CD4-positive, alpha-beta T cell treated with Interleukin-6 for 4 hours (primary cell): ENCODE data around the gene DEFB116.
"Not testable (repeated sequence)": the region's sequence is repeated elsewhere in the genome, so short reads cannot be mapped to it uniquely, and the experiment has no call there.

Experiments used
- DNase-seq: peaks from one replicate; pipeline ENCODE4 v3.0.0-alpha.2; 2020; ENCODE audit warnings: mixed read lengths

DEFB116 gene

GRCh38 chr20:31308535-31309162 lies at the start of gene DEFB116:
Gene DEFB116 (minus strand): TSS chr20:31308585. CDS start chr20:31308585, 0 bp downstream.
- no peak for DNase-seq

- no peak for DNase-seq
Measured at GRCh38 chr20:31355981-31356380, 47.6 kb upstream of the DEFB116 start.

- DNase-seq, result no peak
Measured at GRCh38 chr20:31341470-31341869, 33.1 kb upstream of the DEFB116 start.

GRCh38 chr20:31330893-31331292 lies 22.5 kb upstream of the DEFB116 start:
- no peak for DNase-seq

- DNase-seq, result no peak
Measured at GRCh38 chr20:31322504-31322903, 14.1 kb upstream of the DEFB116 start.

GRCh38 chr20:31284964-31285363 lies 23.4 kb downstream of the DEFB116 start:
- not testable (repeated sequence) for DNase-seq

GRCh38 chr20:31278178-31278577 lies 30.2 kb downstream of the DEFB116 start:
- no peak for DNase-seq

GRCh38 chr20:31274441-31274840 lies 33.9 kb downstream of the DEFB116 start:
- DNase-seq, result no peak

- DNase-seq, result no peak
Measured at GRCh38 chr20:31260326-31260932, 48.0 kb downstream of the DEFB116 start.

- DNase-seq, result no peak
Measured at GRCh38 chr20:31257364-31257763, 51.0 kb downstream of the DEFB116 start, which contains the start of gene DEFB115. Gene DEFB115 (plus strand): TSS chr20:31257664. CDS start chr20:31257664, 0 bp downstream.

- DNase-seq, result no peak
Measured at GRCh38 chr20:31256959-31257358, 51.4 kb downstream of the DEFB116 start.
